ENCODE measurements around the gene GRIK3. TPM values are rescaled to one million over a fixed set of nuclear protein-coding genes. Genes with fewer than 3 reads are reported as not detected.

GRIK3 gene
- total RNA-seq, 5 donors from 2014 or later (not counting 1 experiment from before 2014, with no cell fraction given), result 0.03 TPM; not detected in 4

DNA sequence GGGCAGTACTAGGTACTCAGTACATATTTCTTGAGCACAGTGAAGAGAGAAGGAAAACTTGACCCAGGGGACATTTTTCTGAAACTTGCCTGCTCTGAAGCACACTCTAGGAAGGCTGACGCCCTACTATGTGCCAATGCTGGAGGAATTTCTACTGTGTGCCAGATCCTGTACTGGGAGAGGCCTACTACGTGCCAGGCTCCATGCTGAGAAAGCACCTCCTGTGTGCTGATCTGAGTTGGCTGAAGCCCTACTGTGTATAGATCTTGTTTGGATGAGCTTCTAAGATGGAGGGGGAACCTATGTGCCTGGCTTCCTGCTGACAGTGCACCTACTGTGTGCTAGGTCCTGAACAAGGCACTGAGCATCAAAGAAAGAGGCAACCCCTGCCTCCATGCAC, 86.2 kb downstream of the GRIK3 start:
- Histone ChIP-seq H3K27me3 (replicated peaks in 1 of 2; ENCODE audit: control insufficient read depth in 2 of 2, extremely low read depth in 1 of 2, insufficient read depth in 2 of 2, low read length in 1 of 2) (peaks cover 0 to 35% of the 10 kb centered on the region in 2 experiments), H3K9me3 (no peaks in the 10 kb centered on the region), H3K27ac (ENCODE audit: low read length) (no peak overlapping the region), H3K36me3 (ENCODE audit: control insufficient read depth in 2 of 2, extremely low read depth in 1 of 2, insufficient read depth in 1 of 2, low read length in 1 of 2) (no peaks in the 10 kb centered on the region), H3K4me1 (ENCODE audit: control insufficient read depth in 1 of 2, extremely low read depth in 1 of 2, insufficient read depth in 2 of 2, low read length in 2 of 2) (no peaks in the 10 kb centered on the region), H3K4me3 (ENCODE audit: control insufficient read depth in 1 of 2, extremely low read depth in 1 of 2, low read length in 1 of 2) (no peak overlapping the region)
- Mint-ChIP-seq H3K4me1 (no peaks in the 10 kb centered on the region), H3K36me3 (no peaks in the 10 kb centered on the region), H3K9me3 (no peaks in the 10 kb centered on the region), H3K27me3 (peaks cover 32 to 42% of the 10 kb centered on the region in 2 donors), H3K27ac (no peak overlapping the region), H3K4me3 (no peak overlapping the region)
- POLR2A ChIA-PET, result no interaction called here
- no peak for ATAC-seq (replicated peaks in 1 of 4)
- CTCF ChIA-PET, result no interaction called here
- WGBS (ENCODE audit: insufficient coverage), result 40% methylated on average over 2 of the region's 2 CpGs
- no peak for DNase-seq

GRCh38 chr1:36947384-36947783, 86.9 kb downstream of the GRIK3 start:
- Mint-ChIP-seq H3K4me3 (no peak overlapping the region), H3K27me3 (peaks cover 30 to 40% of the 10 kb centered on the region in 2 donors), H3K27ac (no peak overlapping the region), H3K9me3 (no peaks in the 10 kb centered on the region), H3K36me3 (no peaks in the 10 kb centered on the region), H3K4me1 (no peaks in the 10 kb centered on the region)
- peaks cover 0 to 35% of the 10 kb centered on the region in 2 experiments for H3K27me3 ChIP-seq (replicated peaks in 1 of 2; ENCODE audit: control insufficient read depth in 2 of 2, extremely low read depth in 1 of 2, insufficient read depth in 2 of 2, low read length in 1 of 2)
- no peaks in the 10 kb centered on the region for H3K9me3 ChIP-seq
- no peak for ATAC-seq (replicated peaks in 1 of 4)
- WGBS (ENCODE audit: insufficient coverage), result 28% methylated on average over 2 of the region's 2 CpGs
- no peaks in the 10 kb centered on the region for H3K36me3 ChIP-seq (ENCODE audit: control insufficient read depth in 2 of 2, extremely low read depth in 1 of 2, insufficient read depth in 1 of 2, low read length in 1 of 2)
- ChIA-PET CTCF (no interaction called here), POLR2A (no interaction called here)
- DNase-seq, result no peak
- no peak overlapping the region for H3K4me3 ChIP-seq (ENCODE audit: control insufficient read depth in 1 of 2, extremely low read depth in 1 of 2, low read length in 1 of 2)
- H3K27ac ChIP-seq (ENCODE audit: low read length), result no peak overlapping the region
- no peaks in the 10 kb centered on the region for H3K4me1 ChIP-seq (ENCODE audit: control insufficient read depth in 1 of 2, extremely low read depth in 1 of 2, insufficient read depth in 2 of 2, low read length in 2 of 2)

GRCh38 chr1:36944883-36945282, 89.4 kb downstream of the GRIK3 start:
- H3K4me1 Mint-ChIP-seq, result no peaks in the 10 kb centered on the region
- 73% methylated on average over 5 of the region's 7 CpGs for WGBS (ENCODE audit: insufficient coverage)
- H3K36me3 ChIP-seq (ENCODE audit: control insufficient read depth in 2 of 2, extremely low read depth in 1 of 2, insufficient read depth in 1 of 2, low read length in 1 of 2), result no peaks in the 10 kb centered on the region
- H3K9me3 Mint-ChIP-seq, result no peaks in the 10 kb centered on the region
- H3K27me3 Mint-ChIP-seq, result peaks cover 32 to 38% of the 10 kb centered on the region in 2 donors
- H3K4me1 ChIP-seq (ENCODE audit: control insufficient read depth in 1 of 2, extremely low read depth in 1 of 2, insufficient read depth in 2 of 2, low read length in 2 of 2), result no peaks in the 10 kb centered on the region
- no peak for ATAC-seq (replicated peaks in 1 of 4)
- no peak overlapping the region for H3K4me3 ChIP-seq (ENCODE audit: control insufficient read depth in 1 of 2, extremely low read depth in 1 of 2, low read length in 1 of 2)
- peaks cover 0 to 40% of the 10 kb centered on the region in 2 experiments for H3K27me3 ChIP-seq (replicated peaks in 1 of 2; ENCODE audit: control insufficient read depth in 2 of 2, extremely low read depth in 1 of 2, insufficient read depth in 2 of 2, low read length in 1 of 2)
- ChIA-PET CTCF (no interaction called here), POLR2A (no interaction called here)
- H3K4me3 Mint-ChIP-seq, result no peak overlapping the region
- H3K36me3 Mint-ChIP-seq, result no peaks in the 10 kb centered on the region
- no peak overlapping the region for H3K27ac ChIP-seq (ENCODE audit: low read length)
- H3K27ac Mint-ChIP-seq, result no peak overlapping the region
- H3K9me3 ChIP-seq, result no peaks in the 10 kb centered on the region
- no peak for DNase-seq

GRCh38 chr1:36942148-36942547, 92.2 kb downstream of the GRIK3 start:
- no peak overlapping the region for H3K27ac ChIP-seq (ENCODE audit: low read length)
- 58% methylated on average over 9 of the region's 12 CpGs for WGBS (ENCODE audit: insufficient coverage)

DNA sequence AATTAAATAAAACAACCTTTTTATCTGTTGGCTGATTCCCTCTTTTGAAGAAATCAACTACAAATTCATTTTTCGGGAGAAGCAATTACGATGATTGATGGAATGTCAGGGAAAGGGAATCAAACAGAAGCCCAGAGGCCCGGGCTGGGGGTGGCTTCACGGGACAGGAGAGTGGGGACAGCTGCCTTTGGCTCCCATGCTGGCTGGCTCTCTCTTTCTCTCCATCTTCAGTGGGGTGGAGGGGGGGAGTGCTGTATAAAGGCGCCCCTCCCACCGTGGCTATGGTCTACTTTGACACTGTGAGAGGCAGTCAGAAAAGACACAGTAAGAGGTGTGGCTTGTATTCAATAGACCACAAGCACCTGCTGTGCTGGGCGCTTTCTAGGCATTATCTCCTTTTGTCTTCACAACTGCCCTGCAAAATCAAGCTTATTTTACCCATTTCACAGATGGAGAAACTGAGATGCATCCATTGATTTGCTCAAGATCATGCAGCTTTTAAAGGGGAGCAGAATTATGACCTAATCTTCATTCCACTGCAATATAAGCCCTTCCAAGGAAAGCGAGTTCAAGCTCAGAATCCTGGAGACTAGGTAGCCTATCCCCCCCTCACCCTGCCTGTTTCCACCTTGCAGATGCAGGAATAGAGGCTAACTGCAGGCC, 92.9 kb downstream of the GRIK3 start:
- Mint-ChIP-seq H3K4me3 (no peak overlapping the region), H3K27ac (no peak overlapping the region), H3K36me3 (no peaks in the 10 kb centered on the region), H3K27me3 (peaks cover 26 to 33% of the 10 kb centered on the region in 2 donors), H3K4me1 (no peaks in the 10 kb centered on the region), H3K9me3 (no peaks in the 10 kb centered on the region)
- ATAC-seq (replicated peaks in 1 of 4), result no peak
- POLR2A ChIA-PET, result no interaction called here
- H3K36me3 ChIP-seq (ENCODE audit: control insufficient read depth in 2 of 2, extremely low read depth in 1 of 2, insufficient read depth in 1 of 2, low read length in 1 of 2), result no peaks in the 10 kb centered on the region
- H3K9me3 ChIP-seq, result no peaks in the 10 kb centered on the region
- DNase-seq, result no peak
- CTCF ChIA-PET, result no interaction called here
- H3K4me3 ChIP-seq (ENCODE audit: control insufficient read depth in 1 of 2, extremely low read depth in 1 of 2, low read length in 1 of 2), result no peak overlapping the region
- no peaks in the 10 kb centered on the region for H3K4me1 ChIP-seq (ENCODE audit: control insufficient read depth in 1 of 2, extremely low read depth in 1 of 2, insufficient read depth in 2 of 2, low read length in 2 of 2)
- no peak overlapping the region for H3K27ac ChIP-seq (ENCODE audit: low read length)
- peaks cover 0 to 31% of the 10 kb centered on the region in 2 experiments for H3K27me3 ChIP-seq (replicated peaks in 1 of 2; ENCODE audit: control insufficient read depth in 2 of 2, extremely low read depth in 1 of 2, insufficient read depth in 2 of 2, low read length in 1 of 2)
- 40% methylated on average over 2 of the region's 8 CpGs for WGBS (ENCODE audit: insufficient coverage)

More at GRCh38 chr1:36942148-36942547, 92.2 kb downstream of the GRIK3 start:
- Histone ChIP-seq H3K27me3 (replicated peaks in 1 of 2; ENCODE audit: control insufficient read depth in 2 of 2, extremely low read depth in 1 of 2, insufficient read depth in 2 of 2, low read length in 1 of 2) (peaks cover 0 to 33% of the 10 kb centered on the region in 2 experiments), H3K9me3 (no peaks in the 10 kb centered on the region), H3K4me3 (ENCODE audit: control insufficient read depth in 1 of 2, extremely low read depth in 1 of 2, low read length in 1 of 2) (no peak overlapping the region), H3K4me1 (ENCODE audit: control insufficient read depth in 1 of 2, extremely low read depth in 1 of 2, insufficient read depth in 2 of 2, low read length in 2 of 2) (no peaks in the 10 kb centered on the region), H3K36me3 (ENCODE audit: control insufficient read depth in 2 of 2, extremely low read depth in 1 of 2, insufficient read depth in 1 of 2, low read length in 1 of 2) (no peaks in the 10 kb centered on the region)
- no peak overlapping the region for H3K4me3 Mint-ChIP-seq
- H3K27ac Mint-ChIP-seq, result no peak overlapping the region
- H3K4me1 Mint-ChIP-seq, result no peaks in the 10 kb centered on the region
- DNase-seq, result no peak
- ATAC-seq (replicated peaks in 1 of 4), result no peak
- H3K36me3 Mint-ChIP-seq, result no peaks in the 10 kb centered on the region
- H3K27me3 Mint-ChIP-seq, result peaks cover 26 to 32% of the 10 kb centered on the region in 2 donors
- ChIA-PET POLR2A (no interaction called here), CTCF (no interaction called here)
- H3K9me3 Mint-ChIP-seq, result no peaks in the 10 kb centered on the region

GRCh38 chr1:36938819-36939218, 95.5 kb downstream of the GRIK3 start:
- 70% methylated on average over 4 of the region's 7 CpGs for WGBS (ENCODE audit: insufficient coverage)
- Histone ChIP-seq H3K9me3 (no peaks in the 10 kb centered on the region), H3K4me1 (ENCODE audit: control insufficient read depth in 1 of 2, extremely low read depth in 1 of 2, insufficient read depth in 2 of 2, low read length in 2 of 2) (no peaks in the 10 kb centered on the region), H3K27ac (ENCODE audit: low read length) (no peak overlapping the region), H3K27me3 (replicated peaks in 1 of 2; ENCODE audit: control insufficient read depth in 2 of 2, extremely low read depth in 1 of 2, insufficient read depth in 2 of 2, low read length in 1 of 2) (peaks cover 0 to 33% of the 10 kb centered on the region in 2 experiments), H3K4me3 (ENCODE audit: control insufficient read depth in 1 of 2, extremely low read depth in 1 of 2, low read length in 1 of 2) (no peak overlapping the region), H3K36me3 (ENCODE audit: control insufficient read depth in 2 of 2, extremely low read depth in 1 of 2, insufficient read depth in 1 of 2, low read length in 1 of 2) (no peaks in the 10 kb centered on the region)
- ATAC-seq (replicated peaks in 1 of 4), result no peak
- ChIA-PET POLR2A (no interaction called here), CTCF (no interaction called here)
- Mint-ChIP-seq H3K36me3 (no peaks in the 10 kb centered on the region), H3K4me1 (no peaks in the 10 kb centered on the region), H3K27me3 (peaks cover 23 to 34% of the 10 kb centered on the region in 2 donors), H3K27ac (no peak overlapping the region), H3K4me3 (no peak overlapping the region), H3K9me3 (no peaks in the 10 kb centered on the region)
- no peak for DNase-seq

- H3K9me3 Mint-ChIP-seq, result no peaks in the 10 kb centered on the region
- no peak overlapping the region for H3K4me3 ChIP-seq (ENCODE audit: control insufficient read depth in 1 of 2, extremely low read depth in 1 of 2, low read length in 1 of 2)
- peaks cover 20 to 34% of the 10 kb centered on the region in 2 donors for H3K27me3 Mint-ChIP-seq
- 90% methylated on average over 2 of the region's 6 CpGs for WGBS (ENCODE audit: insufficient coverage)
- peaks cover 0 to 31% of the 10 kb centered on the region in 2 experiments for H3K27me3 ChIP-seq (replicated peaks in 1 of 2; ENCODE audit: control insufficient read depth in 2 of 2, extremely low read depth in 1 of 2, insufficient read depth in 2 of 2, low read length in 1 of 2)
- H3K27ac ChIP-seq (ENCODE audit: low read length), result no peak overlapping the region
- CTCF ChIA-PET, result no interaction called here
- no peak overlapping the region for H3K27ac Mint-ChIP-seq
- no peak for ATAC-seq (replicated peaks in 1 of 4)
- H3K36me3 Mint-ChIP-seq, result no peaks in the 10 kb centered on the region
- no peaks in the 10 kb centered on the region for H3K4me1 ChIP-seq (ENCODE audit: control insufficient read depth in 1 of 2, extremely low read depth in 1 of 2, insufficient read depth in 2 of 2, low read length in 2 of 2)
- POLR2A ChIA-PET, result no interaction called here
- H3K9me3 ChIP-seq, result no peaks in the 10 kb centered on the region
- H3K36me3 ChIP-seq (ENCODE audit: control insufficient read depth in 2 of 2, extremely low read depth in 1 of 2, insufficient read depth in 1 of 2, low read length in 1 of 2), result no peaks in the 10 kb centered on the region
- no peak overlapping the region for H3K4me3 Mint-ChIP-seq
- no peaks in the 10 kb centered on the region for H3K4me1 Mint-ChIP-seq
- DNase-seq, result no peak
These were observed 96.9 kb downstream of the GRIK3 start for GRCh38 chr1:36937371-36937770.

Data from T-cell (primary cell).